HEK293 (cell line): ENCODE data around the gene UBALD1.
A peak's percentile ranks its signal among the peaks of the same experiment; 100 is the strongest.

ENCODE experiments used
- CTCF ChIA-PET: fragments of 350-600 bp; formaldehyde crosslinking; extraction: SDS; loops from one replicate; lab custom pipeline; 2021; ENCODE audit warnings: antibody characterized with exemption; lab: Yijun Ruan, JAX
- POLR2A ChIA-PET: fragments of 300-600 bp; formaldehyde crosslinking; extraction: SDS; loops from one replicate; lab custom pipeline; 2020; ENCODE audit warnings: antibody characterized with exemption, inconsistent platforms; lab: Yijun Ruan, JAX
- H3K27ac ChIP-seq: fragments of 200-500 bp; sonication (Bioruptor generic); 2 replicates; pipeline ENCODE4 v1.5.1; 2014; ENCODE audit warnings: low read depth, low read length, control low read depth, inconsistent platforms; ENCODE audit errors: extremely low read depth
- H3K36me3 ChIP-seq, 2 experiments: fragments of 200-500 bp in 1 of 2; sonication (Bioruptor generic) in 1 of 2; 1 replicate in 1 of 2; 2 replicates in 1 of 2; pipeline ENCODE4 v1.5.1; 2014 to 2017; ENCODE audit warnings: inconsistent platforms in 2 of 2, low read length in 2 of 2; ENCODE audit not compliant: control insufficient read depth in 2 of 2, insufficient read depth in 1 of 2
- H3K4me1 ChIP-seq: fragments of 200-500 bp; sonication (Bioruptor generic); 2 replicates; pipeline ENCODE4 v1.5.1; 2014; ENCODE audit warnings: mild to moderate bottlenecking, low read length, inconsistent platforms; ENCODE audit not compliant: control insufficient read depth, insufficient read depth
- H3K4me3 ChIP-seq: 2 replicates; pipeline ENCODE4 v1.5.1; 2011; ENCODE audit warnings: low read depth, mild to moderate bottlenecking, control low read depth, low read length, moderate library complexity
- H3K9me3 ChIP-seq: fragments of 200-500 bp; sonication (Bioruptor generic); 2 replicates; pipeline ENCODE4 v1.5.1; 2014; ENCODE audit warnings: low read depth, low read length, inconsistent platforms; ENCODE audit not compliant: control insufficient read depth, insufficient read depth
- EGR2 ChIP-seq: fragments of 450-650 bp; formaldehyde crosslinking; IDR thresholded peaks from 2 replicates; pipeline ENCODE4 v1.5.1; 2016; ENCODE audit warnings: low read depth, missing biosample characterization, missing genetic modification characterization
- KLF9 ChIP-seq: fragments of 450-650 bp; formaldehyde crosslinking; IDR thresholded peaks from 2 replicates; pipeline ENCODE4 v1.5.1; 2016; ENCODE audit warnings: missing biosample characterization, missing genetic modification characterization, low read depth
- OVOL3 ChIP-seq: fragments of 450-650 bp; formaldehyde crosslinking; IDR thresholded peaks from 2 replicates; pipeline ENCODE4 v1.5.1; 2016; ENCODE audit warnings: missing biosample characterization, missing genetic modification characterization
- PRDM4 ChIP-seq: fragments of 450-650 bp; formaldehyde crosslinking; IDR thresholded peaks from 2 replicates; pipeline ENCODE4 v1.5.1; 2017; ENCODE audit warnings: missing biosample characterization, missing genetic modification characterization
- PRDM6 ChIP-seq: fragments of 450-650 bp; formaldehyde crosslinking; IDR thresholded peaks from 2 replicates; pipeline ENCODE4 v1.5.1; 2017; ENCODE audit warnings: missing biosample characterization, missing genetic modification characterization
- SP3 ChIP-seq: fragments of 450-650 bp; formaldehyde crosslinking; IDR thresholded peaks from 2 replicates; pipeline ENCODE4 v1.5.1; 2016; ENCODE audit warnings: missing biosample characterization, missing genetic modification characterization
- WT1 ChIP-seq: fragments of 450-650 bp; formaldehyde crosslinking; IDR thresholded peaks from 2 replicates; pipeline ENCODE4 v1.5.1; 2016; ENCODE audit warnings: missing biosample characterization, missing genetic modification characterization
- ZFHX2 ChIP-seq: fragments of 450-650 bp; formaldehyde crosslinking; conservative IDR thresholded peaks from 2 replicates; pipeline ENCODE4 v1.5.1; 2016; ENCODE audit warnings: missing biosample characterization, missing genetic modification characterization
- ZNF221 ChIP-seq: fragments of 450-650 bp; formaldehyde crosslinking; IDR thresholded peaks from 2 replicates; pipeline ENCODE4 v1.5.1; 2017; ENCODE audit warnings: missing biosample characterization, missing genetic modification characterization, borderline replicate concordance
- ZNF292 ChIP-seq: fragments of 450-650 bp; formaldehyde crosslinking; IDR thresholded peaks from 2 replicates; pipeline ENCODE4 v1.5.1; 2016; ENCODE audit warnings: low read depth, missing biosample characterization, missing genetic modification characterization, borderline replicate concordance
- ZNF391 ChIP-seq: fragments of 450-650 bp; formaldehyde crosslinking; IDR thresholded peaks from 2 replicates; pipeline ENCODE4 v1.5.1; 2016; ENCODE audit warnings: low read depth, missing biosample characterization, missing genetic modification characterization, borderline replicate concordance
- ZNF561 ChIP-seq: fragments of 450-650 bp; IDR thresholded peaks from 2 replicates; pipeline ENCODE4 v1.5.1; 2018; ENCODE audit warnings: missing biosample characterization, missing genetic modification characterization, borderline replicate concordance
- ZSCAN16 ChIP-seq: fragments of 450-650 bp; formaldehyde crosslinking; IDR thresholded peaks from 2 replicates; pipeline ENCODE4 v1.5.1; 2016; ENCODE audit warnings: missing biosample characterization, missing genetic modification characterization
- ZXDB ChIP-seq: fragments of 450-650 bp; formaldehyde crosslinking; IDR thresholded peaks from 2 replicates; pipeline ENCODE4 v1.5.1; 2016; ENCODE audit warnings: missing biosample characterization, missing genetic modification characterization
- TF ChIP-seq, protein P1 (sequence below): fragments of 450-650 bp; formaldehyde crosslinking; IDR thresholded peaks from 2 replicates; pipeline ENCODE4 v1.5.1; 2016; ENCODE audit warnings: missing biosample characterization, missing genetic modification characterization, borderline replicate concordance
- TF ChIP-seq, protein P2 (sequence below): fragments of 450-650 bp; formaldehyde crosslinking; IDR thresholded peaks from 2 replicates; pipeline ENCODE4 v1.5.1; 2016; ENCODE audit warnings: missing biosample characterization, missing genetic modification characterization, borderline replicate concordance

UBALD1 gene

GRCh38 chr16:4640572-4641305 is 26.1 kb upstream of the UBALD1 start:
- ChIA-PET CTCF (interaction anchor here (0.6 to 2.3 kb wide), 2 partner anchors 9 to 91 kb away, joined by 5 to 8 read pairs; no protein-coding TSS in a partner anchor), POLR2A (no interaction called here)

DNA sequence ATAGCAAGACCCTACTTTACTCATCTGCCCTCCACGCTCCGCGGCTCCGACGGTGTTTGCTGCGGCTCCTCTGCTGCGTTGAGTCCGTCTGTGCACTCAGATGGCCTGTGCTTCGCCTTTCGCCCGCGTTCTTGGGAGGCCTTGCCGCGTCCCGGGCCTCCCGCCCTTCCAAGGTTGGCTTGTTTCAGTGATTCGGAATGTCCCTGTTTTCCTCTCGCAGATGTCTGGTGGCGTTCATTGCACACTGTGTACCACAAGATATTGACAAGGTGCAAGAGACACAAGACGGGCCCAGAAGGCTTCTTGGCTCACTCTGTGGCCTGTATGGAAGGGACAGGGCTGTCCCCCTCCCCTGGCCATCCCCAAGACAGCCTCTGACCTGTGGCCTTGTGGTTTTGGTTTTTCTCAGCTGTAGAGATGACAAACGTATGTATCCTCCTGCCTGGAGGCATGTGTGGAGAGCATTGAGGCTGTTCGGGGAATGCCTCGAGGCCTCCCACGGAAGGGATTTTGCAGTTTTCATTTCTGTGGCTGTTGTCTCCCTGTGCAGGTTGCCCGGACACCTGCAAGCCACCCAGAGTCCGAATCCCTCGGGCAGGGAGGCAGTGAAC is 25.3 kb upstream of the UBALD1 start:
- H3K4me3 ChIP-seq, result no peak overlapping the region
- H3K4me1 ChIP-seq, result no peaks in the 10 kb centered on the region
- CTCF ChIA-PET, result interaction anchor here (2.3 kb wide), 1 partner anchor 10 kb away, joined by 8 read pairs; no protein-coding TSS in a partner anchor
- POLR2A ChIA-PET, result no interaction called here
- H3K9me3 ChIP-seq, result no peaks in the 10 kb centered on the region
- TF ChIP-seq PRDM6 (no peak), ZNF391 (tag by site-specific recombination) (no peak), ZNF221 (no peak), ZNF561 (tag by site-specific recombination) (no peak), ZSCAN16 (no peak), PRDM4 (tag by site-specific recombination) (no peak), WT1 (tag by site-specific recombination) (no peak), OVOL3 (no peak), ZNF292 (tag by site-specific recombination) (no peak), ZXDB (tag by site-specific recombination) (no peak)
- TF ChIP-seq, protein P1, sequence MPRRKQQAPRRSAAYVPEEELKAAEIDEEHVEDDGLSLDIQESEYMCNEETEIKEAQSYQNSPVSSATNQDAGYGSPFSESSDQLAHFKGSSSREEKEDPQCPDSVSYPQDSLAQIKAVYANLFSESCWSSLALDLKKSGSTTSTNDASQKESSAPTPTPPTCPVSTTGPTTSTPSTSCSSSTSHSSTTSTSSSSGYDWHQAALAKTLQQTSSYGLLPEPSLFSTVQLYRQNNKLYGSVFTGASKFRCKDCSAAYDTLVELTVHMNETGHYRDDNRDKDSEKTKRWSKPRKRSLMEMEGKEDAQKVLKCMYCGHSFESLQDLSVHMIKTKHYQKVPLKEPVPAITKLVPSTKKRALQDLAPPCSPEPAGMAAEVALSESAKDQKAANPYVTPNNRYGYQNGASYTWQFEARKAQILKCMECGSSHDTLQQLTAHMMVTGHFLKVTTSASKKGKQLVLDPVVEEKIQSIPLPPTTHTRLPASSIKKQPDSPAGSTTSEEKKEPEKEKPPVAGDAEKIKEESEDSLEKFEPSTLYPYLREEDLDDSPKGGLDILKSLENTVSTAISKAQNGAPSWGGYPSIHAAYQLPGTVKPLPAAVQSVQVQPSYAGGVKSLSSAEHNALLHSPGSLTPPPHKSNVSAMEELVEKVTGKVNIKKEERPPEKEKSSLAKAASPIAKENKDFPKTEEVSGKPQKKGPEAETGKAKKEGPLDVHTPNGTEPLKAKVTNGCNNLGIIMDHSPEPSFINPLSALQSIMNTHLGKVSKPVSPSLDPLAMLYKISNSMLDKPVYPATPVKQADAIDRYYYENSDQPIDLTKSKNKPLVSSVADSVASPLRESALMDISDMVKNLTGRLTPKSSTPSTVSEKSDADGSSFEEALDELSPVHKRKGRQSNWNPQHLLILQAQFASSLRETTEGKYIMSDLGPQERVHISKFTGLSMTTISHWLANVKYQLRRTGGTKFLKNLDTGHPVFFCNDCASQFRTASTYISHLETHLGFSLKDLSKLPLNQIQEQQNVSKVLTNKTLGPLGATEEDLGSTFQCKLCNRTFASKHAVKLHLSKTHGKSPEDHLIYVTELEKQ (tag by site-specific recombination), result no peak
- TF ChIP-seq, protein P2, sequence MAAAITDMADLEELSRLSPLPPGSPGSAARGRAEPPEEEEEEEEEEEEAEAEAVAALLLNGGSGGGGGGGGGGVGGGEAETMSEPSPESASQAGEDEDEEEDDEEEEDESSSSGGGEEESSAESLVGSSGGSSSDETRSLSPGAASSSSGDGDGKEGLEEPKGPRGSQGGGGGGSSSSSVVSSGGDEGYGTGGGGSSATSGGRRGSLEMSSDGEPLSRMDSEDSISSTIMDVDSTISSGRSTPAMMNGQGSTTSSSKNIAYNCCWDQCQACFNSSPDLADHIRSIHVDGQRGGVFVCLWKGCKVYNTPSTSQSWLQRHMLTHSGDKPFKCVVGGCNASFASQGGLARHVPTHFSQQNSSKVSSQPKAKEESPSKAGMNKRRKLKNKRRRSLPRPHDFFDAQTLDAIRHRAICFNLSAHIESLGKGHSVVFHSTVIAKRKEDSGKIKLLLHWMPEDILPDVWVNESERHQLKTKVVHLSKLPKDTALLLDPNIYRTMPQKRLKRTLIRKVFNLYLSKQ (tag by site-specific recombination), result no peak
- TF ChIP-seq, all 188 proteins: peak for 0
- Histone ChIP-seq H3K27ac (no peak overlapping the region), H3K36me3 (peaks cover 0 to 16% of the 10 kb centered on the region in 2 experiments; a peak in 2 of 3 replicates)

More at GRCh38 chr16:4640572-4641305, 26.1 kb upstream of the UBALD1 start:
- TF ChIP-seq KLF9 (tag by site-specific recombination) (0 out of 2 replicates have a peak, but pooled peaks have one; percentile 20), EGR2 (tag by site-specific recombination) (peak; percentile 53; the same call in 1 of the 2 replicates), ZFHX2 (tag by site-specific recombination) (peak; percentile 55), SP3 (tag by site-specific recombination) (no peak)
- H3K36me3 ChIP-seq, result peaks cover 0 to 20% of the 10 kb centered on the region in 2 experiments; a peak in 2 of 3 replicates
- no peak overlapping the region for H3K27ac ChIP-seq
- H3K4me3 ChIP-seq, result no peak overlapping the region
- no peaks in the 10 kb centered on the region for H3K9me3 ChIP-seq
- no peaks in the 10 kb centered on the region for H3K4me1 ChIP-seq
